Measurements from ENCODE around the gene DPH7.
"Not testable (repeated sequence)": the region's sequence is repeated elsewhere in the genome, so short reads cannot be mapped to it uniquely, and the experiment has no call there.

Gene DPH7

DNA sequence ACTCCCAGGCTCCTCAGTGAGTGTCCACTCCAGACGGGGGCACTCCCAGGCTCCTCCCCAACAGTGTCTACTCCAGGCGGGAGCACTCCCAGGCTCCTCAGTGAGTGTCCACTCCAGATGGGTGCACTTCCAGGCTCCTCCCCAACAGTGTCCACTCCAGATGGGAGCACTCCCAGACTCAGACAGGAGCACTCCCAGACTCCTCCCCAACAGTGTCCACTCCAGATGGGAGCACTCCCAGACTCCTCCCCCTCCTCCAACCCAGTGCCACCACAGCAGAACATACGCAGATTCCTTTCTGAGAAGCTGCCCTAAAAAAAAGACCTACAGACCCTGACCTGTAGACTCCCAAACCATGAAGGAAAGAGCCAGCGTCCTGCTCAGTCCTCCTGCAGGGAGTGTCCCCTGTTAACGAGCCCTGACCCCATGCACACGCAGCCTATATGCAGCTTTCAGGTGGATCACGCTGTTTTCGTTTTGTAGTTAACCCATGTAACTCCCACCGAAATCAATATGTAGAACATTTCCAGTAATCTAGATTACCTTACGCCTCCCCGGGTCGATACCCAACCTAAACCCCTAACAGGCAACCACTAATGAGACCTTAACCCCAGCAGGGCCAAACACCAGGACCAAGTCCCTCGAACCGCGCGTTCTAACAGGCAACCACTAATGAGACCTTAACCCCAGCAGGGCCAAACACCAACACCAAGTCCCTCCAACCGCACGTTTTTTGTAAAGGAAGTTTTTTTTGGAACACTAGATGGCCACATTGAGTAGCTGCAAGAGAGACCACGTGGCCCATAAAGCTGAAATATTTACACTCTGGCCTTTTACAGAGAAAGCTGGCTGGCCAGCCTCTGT, 44.2 kb downstream of the DPH7 start:
- ChIA-PET POLR2A (no interaction called here), CTCF (interaction anchor here (0.8 to 2.3 kb wide), 10 partner anchors 9 to 248 kb away, joined by 3 to 18 read pairs (median 3); partner anchors contain the start of gene MRPL41)
- TF ChIP-seq, protein P1, sequence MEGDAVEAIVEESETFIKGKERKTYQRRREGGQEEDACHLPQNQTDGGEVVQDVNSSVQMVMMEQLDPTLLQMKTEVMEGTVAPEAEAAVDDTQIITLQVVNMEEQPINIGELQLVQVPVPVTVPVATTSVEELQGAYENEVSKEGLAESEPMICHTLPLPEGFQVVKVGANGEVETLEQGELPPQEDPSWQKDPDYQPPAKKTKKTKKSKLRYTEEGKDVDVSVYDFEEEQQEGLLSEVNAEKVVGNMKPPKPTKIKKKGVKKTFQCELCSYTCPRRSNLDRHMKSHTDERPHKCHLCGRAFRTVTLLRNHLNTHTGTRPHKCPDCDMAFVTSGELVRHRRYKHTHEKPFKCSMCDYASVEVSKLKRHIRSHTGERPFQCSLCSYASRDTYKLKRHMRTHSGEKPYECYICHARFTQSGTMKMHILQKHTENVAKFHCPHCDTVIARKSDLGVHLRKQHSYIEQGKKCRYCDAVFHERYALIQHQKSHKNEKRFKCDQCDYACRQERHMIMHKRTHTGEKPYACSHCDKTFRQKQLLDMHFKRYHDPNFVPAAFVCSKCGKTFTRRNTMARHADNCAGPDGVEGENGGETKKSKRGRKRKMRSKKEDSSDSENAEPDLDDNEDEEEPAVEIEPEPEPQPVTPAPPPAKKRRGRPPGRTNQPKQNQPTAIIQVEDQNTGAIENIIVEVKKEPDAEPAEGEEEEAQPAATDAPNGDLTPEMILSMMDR (IDR thresholded peaks at IDR 0.05; ENCODE audit: control extremely low read depth, extremely low read depth, low read depth, missing control alignments), result peak; percentile 48
- DNase-seq (ENCODE audit: extremely low spot score), result peak; percentile 69

DNA sequence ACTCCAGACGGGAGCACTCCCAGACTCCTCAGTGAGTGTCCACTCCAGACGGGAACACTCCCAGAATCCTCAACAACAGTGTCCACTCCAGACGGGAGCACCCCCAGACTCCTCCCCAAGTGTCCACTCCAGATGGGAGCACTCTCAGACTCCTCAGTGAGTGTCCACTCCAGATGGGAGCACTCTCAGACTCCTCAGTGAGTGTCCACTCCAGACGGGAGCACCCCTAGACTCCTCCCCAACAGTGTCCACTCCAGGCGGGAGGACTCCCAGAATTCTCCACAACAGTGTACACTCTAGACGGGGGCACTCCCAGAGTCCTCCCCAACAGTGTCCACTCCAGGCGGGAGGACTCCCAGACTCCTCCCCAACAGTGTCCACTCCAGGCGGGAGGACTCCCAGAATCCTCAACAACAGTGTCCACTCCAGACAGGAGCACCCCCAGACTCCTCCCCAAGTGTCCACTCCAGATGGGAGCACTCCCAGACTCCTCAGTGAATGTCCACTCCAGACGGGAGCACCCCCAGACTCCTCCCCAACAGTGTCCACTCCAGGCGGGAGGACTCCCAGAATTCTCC, 45.7 kb downstream of the DPH7 start:
- ChIA-PET CTCF (interaction anchor here (2.2 kb wide), 1 partner anchor 24 kb away, joined by 5 read pairs; no protein-coding TSS in a partner anchor), POLR2A (interaction anchor here (0.6 kb wide), 1 partner anchor 187 kb away, joined by 5 read pairs; no protein-coding TSS in a partner anchor)
- DNase-seq (ENCODE audit: extremely low spot score), result not testable (repeated sequence)

DNA sequence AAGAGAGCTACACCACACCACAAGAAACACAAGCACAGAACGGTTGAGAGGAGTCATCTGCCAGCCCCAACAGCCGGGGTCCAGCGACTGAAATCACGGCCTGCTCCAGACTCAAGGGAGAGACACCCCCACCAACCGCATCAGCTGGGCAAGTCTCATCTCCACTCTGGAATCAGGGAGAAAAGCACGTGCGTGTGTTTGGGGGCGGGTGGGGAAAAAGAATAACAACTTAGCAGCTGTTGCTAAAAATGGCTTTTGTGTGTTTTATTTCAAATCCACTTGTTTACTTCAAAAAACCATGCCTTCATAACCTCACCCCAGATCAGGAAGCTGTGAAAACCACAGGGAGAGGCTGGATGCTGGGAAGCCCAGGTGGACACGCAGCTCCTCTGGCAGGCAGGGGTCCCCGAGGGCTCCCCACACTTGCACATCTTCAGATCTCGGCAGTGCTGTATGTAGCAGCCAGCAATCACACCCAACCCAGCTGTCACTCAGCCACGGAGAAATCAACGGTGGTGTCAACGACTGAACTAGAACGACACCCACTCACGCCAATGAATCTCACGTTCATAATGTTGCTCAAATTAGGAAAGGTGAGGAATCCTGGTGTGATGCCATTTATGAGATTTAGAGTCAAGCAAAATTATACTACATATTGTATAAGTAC, 47.5 kb downstream of the DPH7 start:
- ChIA-PET CTCF (interaction anchor here (1.1 to 2.2 kb wide), 4 partner anchors 14 to 62 kb away, joined by 3 to 8 read pairs (median 4); no protein-coding TSS in a partner anchor), POLR2A (no interaction called here)
- no peak for DNase-seq (ENCODE audit: extremely low spot score)
- TF ChIP-seq, protein P1 (IDR thresholded peaks at IDR 0.05; ENCODE audit: control extremely low read depth, extremely low read depth, low read depth, missing control alignments), result no peak

DNA sequence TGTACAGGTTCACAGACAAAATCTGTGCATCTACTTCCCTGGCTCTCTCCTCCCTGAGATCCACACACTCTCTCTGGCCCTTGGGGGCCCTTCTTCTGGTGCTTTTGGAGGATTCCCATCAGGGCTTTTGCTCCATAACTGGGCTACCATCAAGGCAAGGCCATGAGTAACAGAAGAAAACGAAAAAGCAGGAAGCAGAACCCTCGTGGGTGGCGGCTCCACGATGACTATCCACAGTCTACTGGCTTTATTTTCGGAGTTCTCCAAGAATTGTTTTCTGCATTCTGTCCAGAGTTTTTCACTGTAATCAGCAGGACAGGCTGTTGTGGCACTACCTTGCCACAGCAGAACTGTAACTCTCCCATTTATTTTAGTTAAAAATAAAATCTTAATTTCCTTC, 48.4 kb downstream of the DPH7 start:
- ChIA-PET POLR2A (no interaction called here), CTCF (interaction anchor here (2.2 kb wide), 1 partner anchor 21 kb away, joined by 5 read pairs; no protein-coding TSS in a partner anchor)
- TF ChIP-seq, protein P1 (IDR thresholded peaks at IDR 0.05; ENCODE audit: control extremely low read depth, extremely low read depth, low read depth, missing control alignments), result no peak
- DNase-seq (ENCODE audit: extremely low spot score), result no peak

DNA sequence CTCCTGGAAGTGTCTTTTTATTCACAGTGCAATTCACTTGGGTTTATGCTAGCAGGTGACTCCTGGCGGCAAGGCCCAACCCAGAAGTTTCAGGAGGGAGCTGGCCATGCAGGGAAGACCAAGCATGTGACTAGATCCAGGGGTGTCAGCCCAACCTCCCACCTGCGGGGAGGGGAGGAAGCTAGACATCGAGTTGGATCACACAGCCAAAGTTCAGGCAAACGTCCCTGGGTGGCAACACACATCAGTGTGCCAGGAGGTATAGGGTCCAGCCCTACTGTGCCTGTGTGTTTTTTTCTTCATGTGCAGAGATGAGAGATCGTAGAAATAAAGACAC, 53.8 kb downstream of the DPH7 start:
- no peak for DNase-seq (ENCODE audit: extremely low spot score)
- CTCF ChIA-PET, result interaction anchor here (0.7 to 1.2 kb wide), 4 partner anchors 10 to 405 kb away, joined by 3 to 7 read pairs (median 4); no protein-coding TSS in a partner anchor
- POLR2A ChIA-PET, result no interaction called here
- TF ChIP-seq, protein P1 (IDR thresholded peaks at IDR 0.05; ENCODE audit: control extremely low read depth, extremely low read depth, low read depth, missing control alignments), result no peak

DNA sequence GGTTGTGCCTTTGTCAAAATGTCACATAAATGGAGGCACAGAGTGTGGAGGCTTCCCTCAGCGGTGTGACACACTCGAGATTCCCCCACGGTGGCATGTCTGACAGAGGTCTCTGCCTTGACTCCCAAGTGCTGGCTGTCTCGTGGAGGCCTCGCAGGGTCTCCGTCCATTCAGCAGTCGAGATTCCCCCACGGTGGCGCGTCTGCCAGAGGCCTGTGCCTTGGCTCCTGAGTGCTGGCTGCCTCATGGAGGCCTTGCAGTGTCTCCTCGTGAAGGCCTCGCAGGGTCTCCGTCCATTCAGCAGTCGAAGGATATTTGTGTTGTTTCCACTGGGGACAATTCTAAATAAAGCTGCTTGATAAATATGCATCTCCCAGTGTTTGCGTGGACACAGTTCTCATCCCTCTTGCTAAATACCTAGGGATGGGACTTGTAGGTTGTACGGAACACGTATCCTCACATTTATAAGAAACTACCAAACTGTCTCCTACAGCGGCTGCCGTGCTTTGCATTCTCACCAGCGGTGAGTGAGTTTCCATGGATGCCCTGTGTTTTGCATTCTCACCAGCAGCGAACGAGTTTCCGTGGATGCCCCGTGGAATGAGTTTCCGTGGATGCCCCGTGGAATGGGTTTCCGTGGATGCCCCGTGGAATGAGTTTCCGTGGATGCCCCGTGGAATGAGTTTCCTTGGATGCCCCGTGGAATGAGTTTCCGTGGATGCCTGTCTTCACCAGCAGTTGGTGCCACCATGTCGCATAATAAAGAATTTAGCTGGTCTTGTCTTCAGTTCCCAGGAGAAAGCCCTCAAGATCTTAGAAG, 54.4 kb downstream of the DPH7 start:
- ChIA-PET CTCF (interaction anchor here (0.7 to 1.2 kb wide), 4 partner anchors 11 to 404 kb away, joined by 3 to 7 read pairs (median 4); no protein-coding TSS in a partner anchor), POLR2A (no interaction called here)
- no peak for DNase-seq (ENCODE audit: extremely low spot score)
- TF ChIP-seq, protein P1 (IDR thresholded peaks at IDR 0.05; ENCODE audit: control extremely low read depth, extremely low read depth, low read depth, missing control alignments), result no peak
